ENCODE measurements around the gene PECR. TPM values are rescaled to one million over a fixed set of nuclear protein-coding genes. Genes with fewer than 3 reads are reported as not detected.

PECR gene
- total RNA-seq, 1 experiment from 2014 or later = 26.0 TPM

GRCh38 chr2:216107320-216107719 is 25.7 kb upstream of the PECR start:
- Histone ChIP-seq H3K79me2 (ENCODE audit: low read length) (peaks cover 32% of the 10 kb centered on the region), H3K27me3 (ENCODE audit: low read length) (no peaks in the 10 kb centered on the region), H3K9me2 (replicated peaks; ENCODE audit: low read length) (no peaks in the 10 kb centered on the region), H3K4me2 (ENCODE audit: low read length) (no peak overlapping the region), H3K4me1 (ENCODE audit: insufficient read depth, low read length) (peaks cover 26% of the 10 kb centered on the region), H2AFZ (ENCODE audit: low read length) (no peak overlapping the region), H4K20me1 (ENCODE audit: low read length) (0 out of 2 replicates have a peak, but pooled peaks cover 15% of the 10 kb centered on the region), H3F3A (ENCODE audit: low read length, unreplicated experiment) (no peaks in the 10 kb centered on the region), H3K9ac (ENCODE audit: low read length) (no peak overlapping the region), H3K27ac (ENCODE audit: low read length) (no peak overlapping the region), H3K9me3 (ENCODE audit: low read length) (no peaks in the 10 kb centered on the region), H3K36me3 (ENCODE audit: low read depth, low read length) (peaks cover 21% of the 10 kb centered on the region), H3K4me3 (ENCODE audit: low read length) (no peak overlapping the region)
- intact Hi-C loops (cut with micrococcal nuclease) = no loop called here
- DNase-seq (no peak), ATAC-seq (no peak)
- no peak for TF ChIP-seq CTCF (conservative IDR thresholded peaks at IDR 0.05; ENCODE audit: low read depth, low read length)
- no peak for TF ChIP-seq EZH2 (IDR thresholded peaks at IDR 0.05; ENCODE audit: low read length, unreplicated experiment)
- no peak for TF ChIP-seq EZH2phosphoT487 (IDR thresholded peaks at IDR 0.05; ENCODE audit: borderline replicate concordance, low read length)
- ChIA-PET CTCF (no interaction called here), POLR2A (ENCODE audit: unreplicated experiment) (no interaction called here)
- BruUV-seq (replicated peaks) = no TSS peak

DNA sequence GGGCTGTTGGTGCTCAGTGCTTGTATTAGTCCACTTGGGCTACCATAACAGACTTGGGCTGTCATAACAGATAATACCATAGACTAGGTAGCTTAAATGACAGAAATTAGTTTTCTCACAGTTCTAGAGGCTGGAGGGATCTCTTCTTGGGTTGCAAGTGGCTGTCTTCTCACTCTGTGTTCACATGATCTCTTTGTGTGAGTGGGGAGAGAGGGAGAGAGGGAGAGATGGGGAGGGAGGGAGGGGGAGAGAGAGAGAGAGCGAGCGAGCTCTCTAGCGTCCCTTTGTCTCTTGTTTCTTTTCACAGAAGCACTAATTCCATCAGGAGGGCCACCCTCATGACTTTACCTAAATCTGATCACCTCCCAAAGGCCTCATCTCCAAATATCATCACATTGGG is 23.1 kb upstream of the PECR start:
- H3K9me2 ChIP-seq (replicated peaks; ENCODE audit: low read length) = no peaks in the 10 kb centered on the region
- DNase-seq (no peak), ATAC-seq (no peak)
- H3K4me2 ChIP-seq (ENCODE audit: low read length) = no peak overlapping the region
- TF ChIP-seq EZH2 (IDR thresholded peaks at IDR 0.05; ENCODE audit: low read length, unreplicated experiment) (no peak), CTCF (conservative IDR thresholded peaks at IDR 0.05; ENCODE audit: low read depth, low read length) (no peak), EZH2phosphoT487 (IDR thresholded peaks at IDR 0.05; ENCODE audit: borderline replicate concordance, low read length) (no peak)
- CTCF ChIA-PET = no interaction called here
- H4K20me1 ChIP-seq (ENCODE audit: low read length) = no peaks in the 10 kb centered on the region
- H3K4me3 ChIP-seq (ENCODE audit: low read length) = no peak overlapping the region
- intact Hi-C loops (cut with micrococcal nuclease) = no loop called here
- H3K36me3 ChIP-seq (ENCODE audit: low read depth, low read length) = no peaks in the 10 kb centered on the region
- peaks cover 5% of the 10 kb centered on the region for H3K79me2 ChIP-seq (ENCODE audit: low read length)
- BruUV-seq (replicated peaks) = no TSS peak
- POLR2A ChIA-PET (ENCODE audit: unreplicated experiment) = no interaction called here
- peaks cover 5% of the 10 kb centered on the region; the same call in 1 of the 2 replicates for H3K4me1 ChIP-seq (ENCODE audit: insufficient read depth, low read length)
- H3K27me3 ChIP-seq (ENCODE audit: low read length) = no peaks in the 10 kb centered on the region
- H3K9me3 ChIP-seq (ENCODE audit: low read length) = no peaks in the 10 kb centered on the region
- no peak overlapping the region for H2AFZ ChIP-seq (ENCODE audit: low read length)
- H3K9ac ChIP-seq (ENCODE audit: low read length) = no peak overlapping the region
- no peak overlapping the region for H3K27ac ChIP-seq (ENCODE audit: low read length)
- no peaks in the 10 kb centered on the region for H3F3A ChIP-seq (ENCODE audit: low read length, unreplicated experiment)

DNA sequence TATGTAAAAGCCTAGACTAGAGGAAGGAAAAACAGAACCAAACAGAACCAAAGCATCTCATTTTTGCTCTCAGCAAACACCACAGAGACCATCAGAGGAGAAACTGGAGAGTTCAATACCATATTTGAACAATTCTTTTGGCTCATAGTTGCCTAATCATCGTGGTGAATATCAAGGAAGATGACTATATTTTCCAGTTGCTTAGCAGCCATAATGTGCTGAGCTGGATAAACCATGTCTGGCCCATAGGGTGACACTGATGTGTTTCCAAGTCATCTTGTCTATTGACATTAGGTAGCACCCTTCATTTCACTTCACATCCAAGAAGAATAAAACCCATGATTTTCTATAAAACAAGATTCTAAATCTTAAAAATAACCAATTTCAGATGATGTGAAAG is 21.6 kb upstream of the PECR start:
- no TSS peak for BruUV-seq (replicated peaks)
- Histone ChIP-seq H3K9me2 (replicated peaks; ENCODE audit: low read length) (no peaks in the 10 kb centered on the region), H3K4me3 (ENCODE audit: low read length) (no peak overlapping the region), H3K79me2 (ENCODE audit: low read length) (no peaks in the 10 kb centered on the region), H3K36me3 (ENCODE audit: low read depth, low read length) (no peaks in the 10 kb centered on the region), H3K4me1 (ENCODE audit: insufficient read depth, low read length) (0 out of 2 replicates have a peak, but pooled peaks cover under 1% of the 10 kb centered on the region), H3K27me3 (ENCODE audit: low read length) (no peaks in the 10 kb centered on the region), H3K27ac (ENCODE audit: low read length) (no peak overlapping the region), H3K9me3 (ENCODE audit: low read length) (no peaks in the 10 kb centered on the region), H3K4me2 (ENCODE audit: low read length) (no peak overlapping the region), H2AFZ (ENCODE audit: low read length) (no peak overlapping the region), H3F3A (ENCODE audit: low read length, unreplicated experiment) (no peaks in the 10 kb centered on the region), H3K9ac (ENCODE audit: low read length) (no peak overlapping the region), H4K20me1 (ENCODE audit: low read length) (no peaks in the 10 kb centered on the region)
- no peak for ATAC-seq
- ChIA-PET CTCF (no interaction called here), POLR2A (ENCODE audit: unreplicated experiment) (interaction anchor here (0.6 kb wide), 1 partner anchor 231 kb away, joined by 3 read pairs; no protein-coding TSS in a partner anchor)
- DNase-seq = no peak
- intact Hi-C loops (cut with micrococcal nuclease) = no loop called here
- no peak for TF ChIP-seq CTCF (conservative IDR thresholded peaks at IDR 0.05; ENCODE audit: low read depth, low read length)
- TF ChIP-seq EZH2phosphoT487 (IDR thresholded peaks at IDR 0.05; ENCODE audit: borderline replicate concordance, low read length) = no peak
- TF ChIP-seq EZH2 (IDR thresholded peaks at IDR 0.05; ENCODE audit: low read length, unreplicated experiment) = no peak
